ENCODE results near the gene PARVG.

The PARVG gene

GRCh38 chr22:44246615-44247326 lies 66.0 kb downstream of the PARVG start:
- no peak for DNase-seq

GRCh38 chr22:44247346-44247745 lies 66.6 kb downstream of the PARVG start:
- no peak for DNase-seq

DNA sequence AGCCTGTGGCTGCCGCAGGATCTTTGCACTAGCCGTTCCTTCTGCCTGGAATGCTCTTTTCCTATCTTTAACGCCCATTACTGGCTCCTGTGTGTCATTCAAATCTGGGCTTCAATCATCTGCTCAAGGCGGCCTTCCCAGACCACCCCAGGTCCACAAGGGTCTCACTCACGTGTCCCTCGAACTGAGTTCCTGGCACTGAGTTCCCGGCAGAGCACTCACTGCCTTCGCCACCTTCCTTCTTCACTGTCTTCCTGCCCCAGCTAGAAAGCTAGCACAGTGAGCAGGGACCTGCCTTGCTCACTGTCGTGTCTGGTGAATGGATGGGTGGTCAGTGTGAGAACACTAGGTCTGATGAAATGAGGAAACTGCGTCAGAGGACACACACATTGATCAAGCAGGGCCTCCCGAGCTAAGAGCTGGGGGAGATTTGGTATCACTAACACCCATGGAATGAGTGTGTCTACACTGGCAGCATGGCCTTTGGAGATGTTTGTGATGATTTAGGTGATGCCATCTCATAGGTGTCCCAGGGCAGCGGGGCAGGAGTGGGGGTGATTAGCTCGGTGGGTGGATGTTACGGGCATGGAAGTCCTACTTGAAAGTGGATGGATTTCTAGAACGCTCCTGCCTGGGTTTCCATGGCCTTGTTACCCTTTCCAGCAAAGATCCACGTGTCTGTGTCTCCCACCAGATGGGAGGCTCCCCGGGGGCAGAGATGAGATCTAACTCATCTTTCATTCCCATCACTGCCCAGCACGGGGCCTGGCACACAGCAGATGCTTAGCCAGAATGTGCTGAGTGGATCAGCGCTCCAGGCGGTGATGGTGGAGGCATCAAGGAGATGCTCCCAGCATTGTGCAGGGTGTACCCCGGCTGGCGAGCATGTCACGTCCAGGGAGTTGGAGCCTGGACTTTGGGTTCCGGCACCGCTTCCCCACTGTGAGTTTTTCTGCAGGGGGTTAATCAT lies 67.5 kb downstream of the PARVG start:
- no peak for DNase-seq

GRCh38 chr22:44248926-44249325 lies 68.2 kb downstream of the PARVG start:
- DNase-seq = no peak

- no peak for DNase-seq
These were observed 68.8 kb downstream of the PARVG start for GRCh38 chr22:44249376-44250147.

DNA sequence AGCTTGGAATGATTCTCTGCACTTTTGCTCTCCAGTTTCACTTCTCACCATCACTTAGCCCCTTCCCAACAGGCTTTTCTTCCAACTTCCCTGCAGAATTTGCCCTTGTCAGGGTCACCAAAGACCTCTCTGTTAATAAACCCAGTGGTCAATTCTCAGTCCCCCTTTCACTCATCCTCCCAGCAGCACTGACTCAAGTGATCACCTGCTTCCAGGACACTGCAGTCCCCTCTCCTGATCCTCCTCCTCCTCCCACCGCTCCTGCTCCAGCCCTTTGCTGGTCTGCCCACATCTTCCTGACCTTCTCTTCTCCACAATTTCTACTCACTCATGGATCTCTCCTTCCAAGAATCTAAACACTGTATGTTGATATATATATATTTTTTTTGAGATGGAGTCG lies 74.1 kb downstream of the PARVG start:
- DNase-seq = no peak

GRCh38 chr22:44256085-44256484 lies 75.4 kb downstream of the PARVG start:
- no peak for DNase-seq

DNA sequence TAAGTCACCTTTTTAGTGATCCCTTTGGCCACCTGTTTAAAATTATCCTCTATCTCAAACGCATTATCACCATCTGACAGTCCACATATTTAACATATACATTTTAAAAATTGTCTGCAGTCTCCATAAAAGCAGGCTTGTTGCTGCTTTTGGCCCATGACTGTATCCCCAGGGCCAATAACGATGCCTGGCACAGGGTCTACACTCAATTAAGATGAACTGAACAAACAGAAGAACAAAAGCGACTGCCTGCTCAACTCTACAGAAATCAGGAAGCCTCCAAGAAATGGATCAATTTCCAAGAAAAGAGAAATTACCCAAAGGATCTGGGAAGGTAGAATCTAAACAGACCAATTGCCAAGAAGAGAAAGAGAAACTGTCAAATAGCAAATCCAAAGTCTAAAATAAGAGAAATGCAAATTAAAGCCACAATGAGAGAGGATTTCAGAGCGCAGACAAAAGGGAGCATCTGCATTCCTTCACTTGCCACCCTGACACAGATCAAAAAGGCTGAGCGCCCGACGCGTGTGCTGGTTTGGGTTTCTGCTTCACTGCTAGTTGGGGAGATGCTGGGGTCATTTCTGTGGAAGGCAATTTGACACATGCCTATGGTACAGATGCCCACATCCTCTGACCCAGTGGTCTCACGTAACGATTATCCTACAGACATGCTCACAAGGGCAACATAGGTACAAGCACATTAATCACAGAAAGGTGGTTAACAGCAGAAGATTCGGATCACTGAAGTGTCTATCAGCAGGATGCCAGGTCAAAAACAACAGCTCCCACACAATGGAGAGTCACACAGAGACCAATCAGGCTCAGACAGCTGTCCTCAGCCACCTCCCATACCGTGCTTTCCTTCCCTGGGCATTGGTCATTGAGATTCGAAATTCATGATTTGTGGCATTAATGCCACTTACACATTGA lies 76.1 kb downstream of the PARVG start:
- no peak for DNase-seq
